SHP77 (cell line): Measurements from ENCODE around the gene RAB11FIP5.
A peak's percentile ranks its signal among the peaks of the same experiment; 100 is the strongest.
"Not testable (repeated sequence)": the region's sequence is repeated elsewhere in the genome, so short reads cannot be mapped to it uniquely, and the experiment has no call there.

Source experiments
- DNase-seq, 2 experiments: peaks; one replicate each; lab custom pipeline; 2025; lab: John Stamatoyannopoulos, UW

The RAB11FIP5 gene

GRCh38 chr2:73112913-73113854 lies at the start of gene RAB11FIP5:
TSS of gene RAB11FIP5 (minus strand) at chr2:73112948. CDS start at chr2:73112777, 171 bp downstream.
- DNase-seq = peak; percentile 55 to 69

GRCh38 chr2:73156539-73157124 lies 43.9 kb upstream of the RAB11FIP5 start:
- DNase-seq = peak; percentile 29 to 55

GRCh38 chr2:73142937-73143336 lies 30.2 kb upstream of the RAB11FIP5 start:
- DNase-seq = no peak

- DNase-seq = no peak
Observed at GRCh38 chr2:73141896-73142295, 29.1 kb upstream of the RAB11FIP5 start.

GRCh38 chr2:73135236-73135635 lies 22.5 kb upstream of the RAB11FIP5 start:
- no peak for DNase-seq

GRCh38 chr2:73134471-73134870 lies 21.7 kb upstream of the RAB11FIP5 start:
- no peak for DNase-seq

GRCh38 chr2:73133566-73134197 lies 20.9 kb upstream of the RAB11FIP5 start:
- DNase-seq = no peak

GRCh38 chr2:73131807-73132206 lies 19.1 kb upstream of the RAB11FIP5 start:
- DNase-seq = no peak

GRCh38 chr2:73130790-73131189 lies 18.0 kb upstream of the RAB11FIP5 start:
- no peak for DNase-seq

- DNase-seq = no peak
Observed at GRCh38 chr2:73128841-73129535, 16.2 kb upstream of the RAB11FIP5 start.

GRCh38 chr2:73122536-73122935 lies 9.8 kb upstream of the RAB11FIP5 start:
- DNase-seq = no peak

GRCh38 chr2:73119611-73120239 lies 7.0 kb upstream of the RAB11FIP5 start:
- DNase-seq = not testable (repeated sequence)

- DNase-seq = no peak
Observed at GRCh38 chr2:73117441-73117840, 4.7 kb upstream of the RAB11FIP5 start.

GRCh38 chr2:73116182-73116960 lies 3.6 kb upstream of the RAB11FIP5 start:
- DNase-seq = no peak

- no peak for DNase-seq
Observed at GRCh38 chr2:73114273-73114867, 1.6 kb upstream of the RAB11FIP5 start.

GRCh38 chr2:73112026-73112912 lies 479 bp downstream of the RAB11FIP5 start:
- peak in 1 of 2 experiments; percentile 50 for DNase-seq

GRCh38 chr2:73111073-73112025 lies 1.4 kb downstream of the RAB11FIP5 start:
- peak; percentile 2 to 20 for DNase-seq
